ENCODE results near the gene HIP1. TPM values are rescaled to one million over a fixed set of nuclear protein-coding genes. Genes with fewer than 3 reads are reported as not detected.
A peak's percentile ranks its signal among the peaks of the same experiment; 100 is the strongest.
"Not testable (repeated sequence)": the region's sequence is repeated elsewhere in the genome, so short reads cannot be mapped to it uniquely, and the experiment has no call there.

The HIP1 gene
- polyA plus RNA-seq, 1 donor, result 25.2 TPM

DNA sequence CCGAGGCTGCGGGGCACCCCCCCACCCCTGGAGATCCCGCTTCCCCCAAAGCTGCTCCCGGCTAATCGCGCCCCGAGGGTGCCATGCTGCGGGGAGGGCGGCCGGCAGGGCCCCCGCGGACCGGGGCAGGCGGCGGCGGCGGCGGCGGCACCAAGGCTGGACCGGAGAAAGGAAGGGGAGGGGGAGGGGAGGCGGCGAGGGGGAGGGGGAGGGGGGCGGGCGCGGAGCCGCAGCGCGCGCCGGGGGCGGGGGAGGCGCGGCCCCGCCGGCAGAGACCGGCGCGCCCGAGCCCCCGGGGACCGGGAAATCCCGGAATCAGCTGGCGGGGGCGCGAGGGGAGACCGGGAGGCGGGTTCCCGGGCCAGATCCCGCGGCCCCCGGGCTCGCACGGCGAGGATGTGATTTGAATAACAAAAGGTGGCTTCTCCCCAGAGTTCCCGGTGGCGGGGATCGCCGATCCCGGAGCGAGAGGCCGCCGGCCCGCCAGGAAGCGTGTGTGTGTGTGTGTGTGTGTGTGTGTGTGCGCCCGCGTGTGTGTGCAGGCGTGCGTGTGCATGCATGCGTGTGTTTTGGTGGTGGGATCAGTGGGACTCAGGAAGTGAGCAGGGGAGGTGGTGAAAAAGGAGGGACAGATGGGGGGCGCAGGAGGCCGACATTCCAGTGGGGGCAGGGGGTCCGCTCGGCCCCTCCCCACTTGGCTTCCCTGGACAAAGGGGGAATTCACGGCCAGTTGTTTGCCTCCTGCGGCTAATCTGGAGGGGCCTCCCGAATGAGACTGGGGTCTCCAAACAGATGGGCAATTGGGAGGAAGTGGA lies 99.5 kb downstream of the HIP1 start:
- DNase-seq, result peak; percentile 57

- DNase-seq, result peak; percentile 67
Observed at GRCh38 chr7:75638594-75639070, 100.1 kb downstream of the HIP1 start.

- DNase-seq, result no peak
Observed at GRCh38 chr7:75637854-75638593, 100.7 kb downstream of the HIP1 start.

GRCh38 chr7:75635036-75635435 lies 103.7 kb downstream of the HIP1 start:
- DNase-seq, result no peak

- DNase-seq, result not testable (repeated sequence)
Observed at GRCh38 chr7:75632587-75632986, 106.2 kb downstream of the HIP1 start.

- DNase-seq, result no peak
Observed at GRCh38 chr7:75631711-75632110, 107.0 kb downstream of the HIP1 start.

DNA sequence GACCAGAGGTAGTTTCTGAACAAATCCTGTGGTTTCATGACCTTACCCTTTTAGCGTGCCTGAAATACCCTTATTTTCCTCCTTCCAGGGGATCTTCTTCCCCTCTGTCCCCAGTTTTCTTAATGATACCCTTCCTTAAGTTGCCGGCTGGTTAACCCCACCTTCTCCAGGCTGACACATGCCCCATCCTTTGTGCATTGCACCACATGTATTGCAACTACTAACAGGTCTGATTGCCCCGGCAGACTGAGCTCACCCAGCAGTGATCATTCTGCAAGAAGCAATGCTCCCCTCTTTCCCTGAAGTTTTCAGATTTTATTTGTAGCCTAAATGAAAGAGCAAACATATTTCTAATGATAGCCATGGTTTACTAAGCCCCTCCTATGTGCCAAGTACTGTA lies 108.2 kb downstream of the HIP1 start:
- no peak for DNase-seq

DNA sequence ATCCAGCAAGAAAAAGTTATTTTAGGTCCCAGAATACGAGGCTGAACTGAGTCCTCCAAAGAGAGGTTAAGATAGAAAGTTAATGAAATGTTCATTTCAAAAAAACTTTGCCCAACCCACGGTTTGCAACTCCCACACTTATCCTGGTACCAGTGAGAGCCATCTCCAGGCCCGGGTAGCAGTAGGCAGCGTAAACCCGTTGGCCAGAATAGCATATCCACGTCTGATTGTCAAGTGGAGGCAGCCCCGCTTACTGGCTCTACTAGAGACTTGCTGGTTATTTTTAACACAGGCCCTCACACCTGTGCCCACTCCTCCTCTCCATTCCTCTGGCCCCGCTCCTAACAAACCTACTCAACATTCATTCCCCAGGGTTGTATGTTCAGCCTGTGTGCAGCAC lies 109.7 kb downstream of the HIP1 start:
- no peak for DNase-seq

GRCh38 chr7:75628055-75628454 lies 110.7 kb downstream of the HIP1 start:
- DNase-seq, result no peak

GRCh38 chr7:75626954-75627353 lies 111.8 kb downstream of the HIP1 start:
- no peak for DNase-seq

DNA sequence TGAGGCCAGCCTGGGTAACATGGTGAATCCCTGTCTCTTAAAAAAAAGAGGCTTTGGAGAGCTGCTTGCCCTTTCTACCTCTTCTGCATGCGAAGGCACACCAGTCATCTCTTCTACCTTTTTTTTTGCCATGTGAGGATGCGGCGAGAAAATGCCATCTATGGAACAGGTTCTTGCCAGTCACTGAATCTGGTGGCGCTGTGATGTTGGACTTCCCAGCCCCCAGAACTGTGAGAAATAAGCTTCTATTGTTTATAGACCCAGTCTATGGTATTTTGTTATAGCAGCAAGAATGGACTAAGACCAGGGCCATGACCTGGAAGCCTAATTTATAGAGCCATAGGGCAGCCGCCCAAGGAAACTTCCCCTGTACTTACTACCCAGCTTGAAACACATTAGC lies 112.9 kb downstream of the HIP1 start:
- no peak for DNase-seq

- peak; percentile 31 for DNase-seq
Observed at GRCh38 chr7:75624134-75624832, 114.5 kb downstream of the HIP1 start.

- DNase-seq, result no peak
Observed at GRCh38 chr7:75623390-75624133, 115.2 kb downstream of the HIP1 start.

GRCh38 chr7:75621124-75621523 lies 117.6 kb downstream of the HIP1 start:
- DNase-seq, result no peak

DNA sequence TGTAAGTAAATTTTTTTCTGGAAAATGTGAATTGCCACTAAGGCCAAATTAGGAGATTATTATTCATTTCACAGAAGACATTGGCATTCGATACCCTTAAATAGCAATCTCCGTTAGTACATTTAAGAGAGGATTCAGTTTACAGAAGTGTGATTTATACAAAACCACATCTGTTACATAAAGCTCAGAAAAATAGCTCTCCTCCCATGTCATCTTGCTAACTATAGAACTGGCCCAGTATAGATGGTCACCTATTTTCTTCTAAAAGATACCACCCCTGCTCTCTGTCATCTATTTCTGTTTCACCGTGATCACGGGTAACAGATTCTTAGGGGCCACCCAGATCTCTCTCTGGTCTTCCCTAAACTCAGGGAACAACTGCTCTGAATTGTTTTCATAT lies 119.1 kb downstream of the HIP1 start:
- DNase-seq, result no peak

DNA sequence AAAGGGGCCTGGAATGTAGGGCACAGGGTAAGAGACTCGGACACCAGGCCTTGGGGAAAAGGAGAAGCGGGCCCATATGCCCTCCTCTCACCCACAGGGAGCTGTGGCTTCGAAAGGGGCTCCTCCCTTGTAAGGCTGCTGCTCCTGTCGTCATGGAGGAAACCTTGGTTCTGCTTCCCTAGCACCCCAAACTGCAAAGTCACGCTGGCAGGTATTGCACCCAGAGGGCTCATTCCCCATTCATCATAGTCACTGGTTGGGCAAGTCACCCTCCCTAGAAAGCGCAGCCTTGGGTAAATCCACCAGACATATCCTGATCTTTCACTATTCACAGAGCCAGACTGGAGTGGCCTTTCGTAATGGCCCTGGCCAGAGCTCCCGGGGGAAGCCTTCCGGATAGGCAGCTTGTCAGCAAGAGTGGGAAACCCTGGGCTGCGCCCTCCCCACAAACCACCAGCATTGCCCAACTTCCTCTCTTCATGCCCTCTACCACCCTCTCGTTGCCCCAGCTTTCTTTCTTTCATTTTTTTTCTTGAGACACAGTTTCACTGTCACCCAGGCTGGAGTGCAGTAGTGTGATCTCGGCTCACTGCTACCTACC lies 121.0 kb downstream of the HIP1 start:
- peak; percentile 49 for DNase-seq

DNA sequence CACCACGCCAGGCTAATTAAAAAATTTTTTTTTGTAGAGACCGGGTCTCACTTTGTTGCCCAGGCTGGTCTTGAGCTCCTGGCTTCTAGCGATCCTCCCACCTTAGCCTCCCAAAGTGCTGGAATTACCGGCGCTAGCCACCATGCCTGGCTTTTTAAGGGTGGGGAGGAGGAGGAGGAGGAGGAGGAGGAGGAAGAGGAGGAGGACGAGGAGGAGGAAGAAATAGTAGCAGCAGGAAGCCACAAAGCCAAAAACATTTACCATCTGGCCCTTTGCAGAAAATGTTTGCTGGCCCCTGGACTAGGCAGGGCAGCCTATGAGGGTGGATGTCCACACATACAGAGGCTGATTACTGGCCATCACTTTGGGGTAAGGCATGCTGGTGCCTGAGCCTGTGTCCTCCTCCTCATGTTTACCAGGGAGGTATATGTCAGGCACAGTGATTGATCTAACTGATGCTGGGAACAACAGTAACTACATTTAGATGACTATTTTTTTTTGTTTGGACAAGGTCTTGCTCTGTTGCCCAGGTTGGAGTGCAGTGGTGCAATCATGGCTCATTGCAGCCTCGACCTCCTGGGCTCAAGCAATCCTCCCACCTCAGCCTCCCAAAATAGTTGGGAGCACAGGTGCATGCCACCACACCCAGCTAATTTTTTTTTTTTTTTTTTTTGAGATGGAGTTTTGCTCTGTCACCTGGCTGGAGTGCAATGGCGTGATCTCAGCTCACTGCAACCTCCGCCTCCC lies 122.1 kb downstream of the HIP1 start:
- no peak for DNase-seq

DNA sequence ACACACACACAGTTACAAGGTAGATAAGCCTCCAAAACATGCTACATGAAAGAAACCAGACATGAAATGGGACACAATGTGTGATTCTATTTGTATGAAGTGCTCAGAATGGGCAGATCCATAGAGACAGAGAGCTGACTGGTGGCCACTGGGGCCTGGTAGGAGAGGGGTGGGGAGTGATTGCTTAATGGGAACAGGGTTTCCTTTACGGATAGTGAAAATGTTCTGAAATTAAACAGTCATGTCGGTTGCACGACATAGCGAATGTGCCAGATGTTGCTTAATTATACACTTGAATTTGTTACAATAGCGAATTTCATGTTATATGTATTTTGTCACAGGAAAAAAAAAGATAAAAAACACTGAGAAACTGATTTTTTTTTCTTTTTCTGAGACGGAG lies 124.3 kb downstream of the HIP1 start:
- no peak for DNase-seq

DNA sequence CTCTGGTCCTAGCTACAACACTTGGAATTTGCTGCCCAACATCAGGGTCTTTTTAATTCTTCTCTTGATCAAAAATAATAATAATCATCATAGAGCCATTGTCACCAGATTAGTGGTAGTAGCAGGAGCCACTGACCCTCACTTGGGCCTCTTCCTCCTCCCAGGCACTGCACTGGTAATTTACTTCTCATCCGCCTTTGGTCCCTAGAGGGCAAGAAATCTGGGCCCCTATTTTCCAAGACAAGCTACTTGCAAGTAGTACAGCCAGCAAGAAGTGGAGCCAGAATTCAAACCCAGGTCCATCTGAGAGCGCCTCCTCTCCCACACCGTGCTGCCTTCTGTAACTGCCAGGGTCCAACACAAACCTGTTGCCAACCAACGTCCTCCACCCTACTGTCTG lies 125.4 kb downstream of the HIP1 start:
- no peak for DNase-seq

DNA sequence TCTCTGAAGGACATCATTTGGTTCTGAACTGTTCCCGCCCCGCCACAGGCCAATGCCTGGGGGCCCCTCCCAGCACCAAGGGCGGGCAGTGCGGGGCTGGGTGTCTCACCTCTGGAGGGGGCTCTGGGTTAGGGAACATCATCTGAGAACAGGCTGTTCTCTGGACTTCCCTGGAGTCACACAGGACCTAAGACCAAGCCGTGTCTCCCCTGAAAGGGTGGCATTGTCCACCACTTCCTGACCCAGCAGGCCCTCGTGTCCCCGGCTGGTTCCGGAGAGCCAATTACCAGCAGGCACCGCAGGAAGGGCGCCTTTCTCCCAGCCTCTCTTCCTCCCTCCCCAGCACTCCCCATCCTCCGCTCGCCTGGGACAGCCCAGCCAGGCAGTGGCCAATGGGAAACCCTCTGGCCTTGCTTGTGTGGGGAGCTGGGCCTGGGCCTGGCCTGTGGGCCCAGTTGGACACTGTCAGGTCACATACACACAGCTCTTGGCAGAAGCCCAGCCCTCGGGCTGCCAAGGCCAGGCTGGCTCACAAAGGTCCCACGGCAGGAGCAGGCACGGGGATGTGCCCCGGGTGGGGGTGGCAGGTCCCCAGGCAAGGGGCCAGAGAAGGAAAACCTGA lies 127.1 kb downstream of the HIP1 start:
- DNase-seq, result peak; percentile 21

- DNase-seq, result not testable (repeated sequence)
Observed at GRCh38 chr7:75609416-75609815, 129.3 kb downstream of the HIP1 start.
